UCSD-AML1 (cell line): Measurements from ENCODE around the gene PIANP.
"Not testable (repeated sequence)": the region's sequence is repeated elsewhere in the genome, so short reads cannot be mapped to it uniquely, and the experiment has no call there.

ENCODE experiments used
- DNase-seq: peaks from one replicate; lab custom pipeline; 2025; ENCODE audit not compliant: unreplicated experiment; lab: John Stamatoyannopoulos, UW

The PIANP gene

GRCh38 chr12:6700646-6701051 is at the start of gene PIANP:
PIANP (minus strand) TSS chr12:6700815; CDS start chr12:6698061, 2,754 bp downstream.
- no peak for DNase-seq

- no peak for DNase-seq
Measured at GRCh38 chr12:6748761-6749160, 48.1 kb upstream of the PIANP start.

- no peak for DNase-seq
Measured at GRCh38 chr12:6747216-6747615, 46.6 kb upstream of the PIANP start.

GRCh38 chr12:6745741-6746525 is 45.3 kb upstream of the PIANP start:
- peak; percentile 57 for DNase-seq

GRCh38 chr12:6743300-6743699 is 42.7 kb upstream of the PIANP start:
- not testable (repeated sequence) for DNase-seq

- no peak for DNase-seq
Measured at GRCh38 chr12:6742834-6743233, 42.2 kb upstream of the PIANP start.

GRCh38 chr12:6742080-6742479 is 41.5 kb upstream of the PIANP start:
- DNase-seq: not testable (repeated sequence)

GRCh38 chr12:6736754-6737153 is 36.1 kb upstream of the PIANP start:
- DNase-seq: no peak

- peak; percentile 60 for DNase-seq
Measured at GRCh38 chr12:6735448-6736191, 35.0 kb upstream of the PIANP start.

GRCh38 chr12:6734506-6735387 is 34.1 kb upstream of the PIANP start:
- no peak for DNase-seq

- no peak for DNase-seq
Measured at GRCh38 chr12:6730169-6730568, 29.6 kb upstream of the PIANP start.

- DNase-seq: no peak
Measured at GRCh38 chr12:6729186-6729585, 28.6 kb upstream of the PIANP start.

GRCh38 chr12:6725350-6725749 is 24.7 kb upstream of the PIANP start:
- no peak for DNase-seq

- DNase-seq: peak; percentile 71
Measured at GRCh38 chr12:6724409-6724797, 23.8 kb upstream of the PIANP start.

GRCh38 chr12:6723607-6724408 is 23.2 kb upstream of the PIANP start, which contains the start of gene COPS7A:
COPS7A (plus strand) TSS chr12:6724046; CDS start chr12:6724657, 611 bp downstream.
- DNase-seq: peak; percentile 99

GRCh38 chr12:6722863-6723262 is 22.2 kb upstream of the PIANP start:
- DNase-seq: no peak

GRCh38 chr12:6716874-6717437 is 16.3 kb upstream of the PIANP start:
- DNase-seq: no peak

- not testable (repeated sequence) for DNase-seq
Measured at GRCh38 chr12:6716031-6716873, 15.6 kb upstream of the PIANP start.

- DNase-seq: no peak
Measured at GRCh38 chr12:6708960-6709394, 8.4 kb upstream of the PIANP start.
